Umbilical cord (tissue), 2 donors: ENCODE measurements around the gene USP9X. TPM values are rescaled to one million over a fixed set of nuclear protein-coding genes. Genes with fewer than 3 reads are reported as not detected.
"Not testable (repeated sequence)": the region's sequence is repeated elsewhere in the genome, so short reads cannot be mapped to it uniquely, and the experiment has no call there.

Experiments used
- DNase-seq: peaks from one replicate; pipeline ENCODE4 v3.0.0-alpha.2; 2015; ENCODE audit warnings: low spot score
- total RNA-seq: library from RNA; depleted of rRNA; stranded (reverse); fragments of >200 nt; gene quantifications from one replicate; pipeline ENCODE4 v1.2.3, GENCODE V29; 2014; ENCODE audit warnings: low replicate concordance; ENCODE audit not compliant: insufficient read depth

The USP9X gene
- total RNA-seq, 1 donor from 2014 or later: 85.5 TPM

DNA sequence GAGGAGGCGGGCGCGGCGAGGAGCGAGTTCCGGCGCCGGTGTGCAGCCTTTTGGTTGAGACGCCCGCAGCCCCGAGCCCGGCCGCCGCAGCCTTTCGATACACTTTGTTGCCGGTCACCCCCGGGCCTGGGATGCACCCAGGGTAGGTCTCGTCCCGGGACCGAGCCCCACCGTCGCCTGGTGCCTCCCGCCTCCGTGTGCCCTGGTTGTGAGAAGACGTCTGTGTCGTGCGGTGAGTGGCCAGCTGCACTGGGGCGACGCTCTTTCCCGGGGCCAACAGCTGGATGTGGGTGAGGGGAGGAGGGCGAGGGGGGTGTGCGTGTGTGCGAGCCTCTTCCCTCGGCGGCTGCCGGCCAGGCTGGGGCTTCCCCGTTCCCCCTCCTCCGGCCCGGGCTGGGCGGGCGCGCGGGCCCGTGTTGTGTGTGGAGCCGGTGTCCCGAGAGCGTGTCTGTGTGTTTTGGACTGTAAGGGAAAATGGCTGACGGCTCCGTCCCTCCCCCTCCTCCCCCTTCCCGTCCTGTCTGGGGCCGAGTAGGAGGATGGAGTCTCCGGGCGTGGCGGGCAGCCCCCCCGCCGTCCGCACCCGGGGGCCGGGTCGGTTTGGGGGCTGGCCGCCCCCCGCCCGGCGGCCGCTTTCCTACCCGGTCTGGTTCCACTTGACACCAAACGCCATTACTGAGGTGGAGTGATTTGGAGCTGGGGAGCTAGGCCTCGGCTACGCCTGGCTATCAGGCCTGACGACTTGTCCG lies 807 bp downstream of the USP9X start:
- DNase-seq: peak; percentile 50

DNA sequence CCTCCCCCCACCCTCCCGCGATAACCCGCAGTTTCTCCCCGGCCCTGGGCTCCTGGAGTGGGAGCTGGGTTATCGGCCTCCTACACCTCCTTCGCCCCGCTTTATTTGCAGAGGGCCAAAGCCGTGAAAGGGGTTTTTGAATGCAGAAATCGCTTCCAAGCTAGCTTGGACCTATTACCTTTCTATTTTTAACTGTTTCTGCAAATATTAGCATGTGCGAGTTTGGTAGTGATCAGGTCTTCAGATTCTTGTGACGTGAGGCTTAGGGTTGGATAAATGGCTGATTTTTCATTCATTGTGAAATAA lies 1.3 kb downstream of the USP9X start:
- DNase-seq: no peak

DNA sequence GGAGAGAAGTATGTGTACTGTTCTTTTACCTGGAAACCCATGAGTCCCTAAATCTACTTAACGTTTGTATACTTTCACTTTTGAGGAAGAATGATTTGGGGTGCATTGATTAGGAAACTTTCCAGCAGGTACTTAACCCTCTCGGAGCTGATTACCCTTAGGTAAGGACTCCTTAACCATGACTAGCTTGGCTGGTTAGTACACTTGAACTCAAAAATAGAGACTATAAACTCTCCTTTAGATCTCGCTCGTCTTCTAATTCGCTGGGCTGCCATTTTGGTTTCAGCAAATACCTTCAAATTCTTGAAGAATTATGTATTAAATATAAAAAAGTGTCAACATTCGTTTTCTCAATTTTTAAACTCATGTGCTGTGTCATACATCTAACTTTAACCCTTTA lies 2.0 kb downstream of the USP9X start:
- no peak for DNase-seq

- DNase-seq: no peak
Measured at GRCh38 chrX:41090568-41091238, 5.5 kb downstream of the USP9X start.

DNA sequence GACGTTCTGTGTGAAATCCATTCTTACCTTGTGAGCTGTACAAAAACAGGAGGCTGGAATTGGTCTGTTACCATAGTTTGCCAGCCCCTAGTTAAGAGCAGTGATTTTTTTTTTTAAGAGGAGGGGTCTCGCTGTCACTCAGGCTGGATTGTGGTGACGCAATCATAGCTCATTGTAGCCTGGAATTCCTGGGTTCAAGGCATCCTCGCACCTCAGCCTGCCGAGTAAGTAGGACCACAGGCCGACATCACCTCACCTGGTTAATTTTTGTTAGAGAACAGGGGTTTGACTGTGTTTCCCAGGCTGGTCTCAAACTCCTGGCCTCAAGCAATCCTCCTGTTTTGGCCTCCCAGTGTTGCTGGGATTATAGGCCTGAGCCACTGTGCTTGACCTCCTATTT lies 7.5 kb downstream of the USP9X start:
- no peak for DNase-seq

- no peak for DNase-seq
Measured at GRCh38 chrX:41095174-41095573, 9.9 kb downstream of the USP9X start.

DNA sequence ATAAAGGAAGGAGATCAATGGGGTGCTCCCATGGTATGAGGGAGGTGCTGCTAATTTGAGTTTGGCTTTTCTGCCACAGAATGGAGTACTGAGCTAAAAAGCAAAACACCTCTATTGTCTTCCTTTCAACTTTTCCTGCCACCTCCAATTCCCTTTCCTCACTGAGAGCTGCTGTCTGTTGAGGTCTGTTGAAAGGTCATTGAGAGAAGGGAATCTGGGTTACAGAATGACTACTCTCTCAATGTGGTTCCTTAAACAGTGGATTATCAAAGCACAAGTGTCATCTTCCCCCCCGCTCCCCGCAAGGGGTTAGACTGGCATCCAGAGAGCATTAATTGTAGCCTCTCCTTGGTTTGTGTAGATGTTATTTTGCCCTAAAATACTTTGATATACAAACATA lies 10.7 kb downstream of the USP9X start:
- no peak for DNase-seq

GRCh38 chrX:41096339-41096955 lies 11.2 kb downstream of the USP9X start:
- no peak for DNase-seq

- no peak for DNase-seq
Measured at GRCh38 chrX:41097326-41097725, 12.1 kb downstream of the USP9X start.

DNA sequence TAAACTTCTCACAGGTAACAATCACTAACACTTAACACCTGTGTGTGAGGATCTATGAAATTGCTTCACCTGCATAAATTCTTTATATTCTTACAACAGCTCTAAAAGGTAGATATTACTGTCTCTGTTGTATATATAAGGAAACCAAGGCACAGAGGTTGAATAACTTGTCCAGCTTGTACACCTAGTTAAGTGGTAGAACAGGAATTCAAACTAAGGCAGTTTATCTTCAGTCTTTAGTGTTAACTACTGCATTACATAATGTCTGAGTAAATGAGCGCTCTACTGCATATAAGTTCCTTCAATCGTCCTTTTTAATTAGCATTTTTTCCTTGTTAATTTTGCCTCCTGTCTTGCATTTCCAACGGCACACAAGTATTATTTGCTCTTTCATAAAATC lies 15.0 kb downstream of the USP9X start:
- no peak for DNase-seq

DNA sequence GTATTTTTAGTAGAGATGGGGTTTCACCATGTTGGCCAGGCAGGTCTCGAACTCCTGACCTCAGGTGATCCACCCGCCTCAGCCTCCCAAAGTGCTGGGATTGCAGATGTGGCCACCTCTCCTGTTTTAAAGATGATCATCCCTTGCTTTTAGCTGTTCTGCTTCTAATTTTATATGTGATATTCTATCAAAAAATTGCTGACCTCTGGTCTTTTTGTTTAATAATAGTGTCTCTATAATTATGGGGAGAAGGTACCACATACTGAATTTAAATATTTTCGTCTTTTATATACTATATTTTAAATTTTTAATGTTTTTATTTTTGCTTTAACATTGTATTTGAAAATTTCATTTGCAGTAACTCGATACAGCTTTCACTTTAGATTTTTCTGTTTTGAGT lies 15.6 kb downstream of the USP9X start:
- DNase-seq: no peak

DNA sequence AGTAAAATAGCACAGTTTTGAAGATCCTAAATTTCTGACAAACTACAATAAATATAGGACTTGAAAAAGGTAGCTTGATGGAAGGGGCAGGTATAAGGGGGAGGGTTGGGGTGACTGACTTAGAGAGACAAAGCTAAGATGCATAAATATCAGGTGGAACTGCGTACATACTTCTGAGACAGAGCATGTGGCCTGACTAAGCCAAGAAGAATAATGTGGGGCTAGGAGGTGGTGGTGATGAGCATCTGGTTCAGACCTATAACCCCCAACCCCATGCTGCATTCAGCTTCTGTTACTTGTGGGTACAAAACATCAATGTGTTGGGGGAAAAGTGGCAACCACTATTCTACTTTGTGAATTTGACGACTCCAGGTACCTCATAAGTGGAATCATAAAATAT lies 19.8 kb downstream of the USP9X start:
- no peak for DNase-seq

GRCh38 chrX:41106257-41106656 lies 21.0 kb downstream of the USP9X start:
- DNase-seq: not testable (repeated sequence)

GRCh38 chrX:41108007-41108406 lies 22.8 kb downstream of the USP9X start:
- no peak for DNase-seq

DNA sequence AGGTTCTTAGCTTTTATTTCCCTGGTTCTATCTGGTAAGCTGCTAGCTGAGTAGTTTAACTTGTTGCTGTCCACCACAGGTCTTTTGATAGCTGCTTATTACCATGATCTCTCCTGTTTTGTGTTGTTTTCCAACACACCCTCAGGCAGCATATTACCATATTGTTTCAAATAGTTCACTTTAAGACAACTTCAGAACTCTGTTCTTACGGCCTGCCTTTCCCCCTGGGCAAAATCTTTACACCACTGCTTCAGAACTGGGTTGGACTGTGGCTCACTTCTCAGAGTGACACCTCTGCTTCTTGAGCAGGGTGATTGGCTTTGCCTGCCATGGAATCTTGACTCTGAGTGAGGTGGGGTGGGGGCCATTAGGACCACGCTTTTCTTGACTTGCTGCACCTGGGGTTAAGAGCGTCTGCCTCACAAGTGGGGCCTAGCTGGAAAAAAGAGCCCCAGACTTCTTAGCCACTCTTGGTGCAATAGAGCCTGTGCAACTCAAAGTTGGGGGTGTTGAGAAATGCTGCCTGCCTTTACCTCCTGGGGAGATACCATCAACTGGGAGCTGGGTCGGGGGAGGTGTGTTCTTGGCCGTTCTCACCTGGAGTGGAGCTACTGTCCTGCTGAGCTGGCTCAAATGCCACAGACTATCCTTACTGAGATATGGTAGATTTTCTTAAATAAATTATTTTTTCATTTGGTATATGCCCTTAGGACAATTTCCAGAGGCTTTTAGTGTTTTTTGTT lies 23.4 kb downstream of the USP9X start:
- no peak for DNase-seq

GRCh38 chrX:41110801-41111625 lies 25.8 kb downstream of the USP9X start:
- DNase-seq: no peak

- peak; percentile 24 for DNase-seq
Measured at GRCh38 chrX:41115104-41115425, 29.8 kb downstream of the USP9X start.

- peak; percentile 8 for DNase-seq
Measured at GRCh38 chrX:41116948-41117347, 31.7 kb downstream of the USP9X start.

- DNase-seq: no peak
Measured at GRCh38 chrX:41118156-41118555, 32.9 kb downstream of the USP9X start.

GRCh38 chrX:41119803-41120202 lies 34.6 kb downstream of the USP9X start:
- no peak for DNase-seq

DNA sequence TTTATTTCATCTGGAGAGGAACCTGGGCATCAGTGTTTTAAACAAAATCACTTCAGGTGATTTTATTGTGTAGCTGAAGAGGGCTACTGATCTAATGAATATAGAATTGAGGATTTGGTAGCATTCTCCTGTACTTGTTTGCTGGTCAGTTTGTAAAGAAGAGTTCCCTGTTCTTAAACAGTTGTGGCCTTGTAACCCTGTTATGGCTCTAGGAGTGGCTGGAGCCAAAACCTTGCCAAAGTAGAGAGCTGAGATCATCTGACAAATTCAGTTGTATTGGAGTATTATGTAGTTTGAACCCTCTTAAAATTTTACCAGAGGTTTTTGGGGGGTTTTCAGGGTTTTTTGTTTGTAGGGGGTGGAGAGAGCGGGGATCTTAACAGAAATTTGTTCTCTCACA lies 36.5 kb downstream of the USP9X start:
- no peak for DNase-seq
